OCI-LY7 (cell line): ENCODE measurements around the gene JAM2. TPM values are rescaled to one million over a fixed set of nuclear protein-coding genes. Genes with fewer than 3 reads are reported as not detected.
"Not testable (repeated sequence)": the region's sequence is repeated elsewhere in the genome, so short reads cannot be mapped to it uniquely, and the experiment has no call there.

Experiments used
- BruUV-seq: library from RNA; stranded (reverse); fragments of 400-500 nt; replicated peaks from 2 replicates; lab custom pipeline; 2021; lab: Mats Ljungman, UMichigan
- CTCF ChIA-PET: fragments of 300-600 bp; sonication (Branson Sonifier 250); formaldehyde crosslinking; loops from one replicate; lab custom pipeline; 2022; ENCODE audit warnings: antibody characterized with exemption; ENCODE audit not compliant: unreplicated experiment; lab: Charles Lee
- POLR2A ChIA-PET: fragments of 300-600 bp; sonication (Branson Sonifier 250); formaldehyde crosslinking; loops from one replicate; lab custom pipeline; 2022; ENCODE audit warnings: antibody characterized with exemption; lab: Charles Lee
- DNase-seq: peaks from one replicate; pipeline ENCODE4 v3.0.0-alpha.2; 2015; ENCODE audit warnings: low spot score
- H2AFZ ChIP-seq: fragments of 200-600 bp; sonication (generic), shearing (Covaris generic); 2 replicates; pipeline ENCODE4 v1.6.1; 2014; ENCODE audit warnings: mild to moderate bottlenecking, antibody characterized with exemption, low read length, moderate library complexity
- H3K27ac ChIP-seq: fragments of 200-600 bp; sonication (generic); 2 replicates; pipeline ENCODE4 v1.5.1; 2014; ENCODE audit warnings: mixed run types, low read depth, mild to moderate bottlenecking, moderate library complexity, low read length, inconsistent platforms; ENCODE audit not compliant: poor library complexity, severe bottlenecking
- H3K36me3 ChIP-seq: fragments of 200-600 bp; sonication (generic); 2 replicates; pipeline ENCODE4 v1.6.1; 2014; ENCODE audit warnings: mild to moderate bottlenecking, antibody characterized with exemption, low read length, moderate library complexity, mixed read lengths; ENCODE audit not compliant: insufficient read depth
- H3K4me1 ChIP-seq: fragments of 200-600 bp; sonication (generic); 2 replicates; pipeline ENCODE4 v1.5.1; 2014; ENCODE audit warnings: mild to moderate bottlenecking, low read length; ENCODE audit not compliant: insufficient read depth, poor library complexity, severe bottlenecking
- H3K4me2 ChIP-seq: fragments of 200-600 bp; sonication (generic); 2 replicates; pipeline ENCODE4 v1.6.1; 2014; ENCODE audit warnings: mild to moderate bottlenecking, low read length
- H3K4me3 ChIP-seq: fragments of 200-600 bp; sonication (generic); 2 replicates; pipeline ENCODE4 v1.5.1; 2014; ENCODE audit warnings: mild to moderate bottlenecking, low read depth, low read length; ENCODE audit not compliant: poor library complexity, severe bottlenecking
- H3K79me2 ChIP-seq: fragments of 200-600 bp; sonication (generic); 2 replicates; pipeline ENCODE4 v1.6.1; 2016; ENCODE audit warnings: low read depth, mild to moderate bottlenecking, low read length, moderate library complexity, mixed read lengths; ENCODE audit not compliant: insufficient read depth
- H3K9me2 ChIP-seq: fragments of 200-600 bp; sonication (generic); 2 replicates; pipeline ENCODE4 v1.6.1; 2016; ENCODE audit warnings: mild to moderate bottlenecking, low read length, mixed read lengths; ENCODE audit not compliant: insufficient read depth
- H3K9me3 ChIP-seq: fragments of 200-600 bp; sonication (generic); 2 replicates; pipeline ENCODE4 v1.6.1; 2014; ENCODE audit warnings: mild to moderate bottlenecking, mixed run types, low read length, mixed read lengths
- H4K20me1 ChIP-seq: fragments of 200-600 bp; sonication (generic); 2 replicates; pipeline ENCODE4 v1.6.1; 2014; ENCODE audit warnings: mild to moderate bottlenecking, antibody characterized with exemption, low read length, moderate library complexity, mixed read lengths; ENCODE audit not compliant: insufficient read depth
- EZH2phosphoT487 ChIP-seq: fragments of 200-600 bp; sonication (generic); IDR thresholded peaks from 2 replicates; pipeline ENCODE4 v1.6.1; 2018; ENCODE audit warnings: low read depth, borderline replicate concordance, mild to moderate bottlenecking, mixed run types, antibody characterized with exemption, low read length, moderate library complexity, mixed read lengths
- intact Hi-C: fragments of 100-400 bp; cut with micrococcal nuclease; formaldehyde crosslinking; loops from one replicate; pipeline ENCODE4 v1.10.0; 2022; ENCODE audit not compliant: unreplicated experiment
- total RNA-seq, 2 experiments: library from RNA; depleted of rRNA in 1 of 2; stranded (reverse); fragments of >200 nt in 1 of 2; shearing (Covaris generic) in 1 of 2; gene quantifications; 2 replicates each; pipeline ENCODE4 v1.2.3, GENCODE V29; 2014 to 2022
- TF ChIP-seq, protein P1 (sequence below): fragments of 200-600 bp; sonication (generic); conservative IDR thresholded peaks from 2 replicates; pipeline ENCODE4 v1.5.1; 2014; ENCODE audit warnings: mild to moderate bottlenecking, antibody characterized with exemption, low read length, moderate library complexity, mixed read lengths

The JAM2 gene
- total RNA-seq, 2 experiments from 2014 or later = 1.2 to 1.4 TPM

DNA sequence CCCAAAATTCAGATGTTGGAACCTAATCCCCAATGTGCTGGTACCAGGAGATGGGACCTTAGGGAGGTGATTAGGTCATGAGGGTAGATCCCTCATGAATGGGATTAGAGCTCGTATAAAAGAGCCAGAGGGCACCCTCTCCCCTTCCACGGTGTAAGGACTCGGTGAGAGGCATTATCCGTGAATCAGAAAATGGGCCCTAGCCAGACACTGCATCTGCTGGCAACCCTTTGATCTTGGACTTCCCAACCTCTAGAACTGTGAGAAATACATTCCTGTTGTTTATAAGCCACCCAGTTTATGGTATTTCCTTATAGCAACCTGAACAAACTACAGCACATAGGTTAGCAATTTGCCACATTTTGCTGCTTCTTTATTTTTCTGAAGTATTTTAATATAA, 14.5 kb upstream of the JAM2 start:
- ChIA-PET CTCF (no interaction called here), POLR2A (no interaction called here)
- no TSS peak for BruUV-seq
- Histone ChIP-seq H3K27ac (no peak overlapping the region), H3K79me2 (no peaks in the 10 kb centered on the region), H3K9me2 (no peaks in the 10 kb centered on the region), H4K20me1 (no peaks in the 10 kb centered on the region), H3K4me2 (no peak overlapping the region), H3K9me3 (no peaks in the 10 kb centered on the region), H3K36me3 (no peaks in the 10 kb centered on the region), H3K4me3 (no peak overlapping the region), H3K4me1 (no peaks in the 10 kb centered on the region), H2AFZ (no peak overlapping the region)
- intact Hi-C loops = no loop called here
- no peak for DNase-seq
- TF ChIP-seq, protein P1, sequence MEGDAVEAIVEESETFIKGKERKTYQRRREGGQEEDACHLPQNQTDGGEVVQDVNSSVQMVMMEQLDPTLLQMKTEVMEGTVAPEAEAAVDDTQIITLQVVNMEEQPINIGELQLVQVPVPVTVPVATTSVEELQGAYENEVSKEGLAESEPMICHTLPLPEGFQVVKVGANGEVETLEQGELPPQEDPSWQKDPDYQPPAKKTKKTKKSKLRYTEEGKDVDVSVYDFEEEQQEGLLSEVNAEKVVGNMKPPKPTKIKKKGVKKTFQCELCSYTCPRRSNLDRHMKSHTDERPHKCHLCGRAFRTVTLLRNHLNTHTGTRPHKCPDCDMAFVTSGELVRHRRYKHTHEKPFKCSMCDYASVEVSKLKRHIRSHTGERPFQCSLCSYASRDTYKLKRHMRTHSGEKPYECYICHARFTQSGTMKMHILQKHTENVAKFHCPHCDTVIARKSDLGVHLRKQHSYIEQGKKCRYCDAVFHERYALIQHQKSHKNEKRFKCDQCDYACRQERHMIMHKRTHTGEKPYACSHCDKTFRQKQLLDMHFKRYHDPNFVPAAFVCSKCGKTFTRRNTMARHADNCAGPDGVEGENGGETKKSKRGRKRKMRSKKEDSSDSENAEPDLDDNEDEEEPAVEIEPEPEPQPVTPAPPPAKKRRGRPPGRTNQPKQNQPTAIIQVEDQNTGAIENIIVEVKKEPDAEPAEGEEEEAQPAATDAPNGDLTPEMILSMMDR = no peak
- no peak for TF ChIP-seq EZH2phosphoT487

DNA sequence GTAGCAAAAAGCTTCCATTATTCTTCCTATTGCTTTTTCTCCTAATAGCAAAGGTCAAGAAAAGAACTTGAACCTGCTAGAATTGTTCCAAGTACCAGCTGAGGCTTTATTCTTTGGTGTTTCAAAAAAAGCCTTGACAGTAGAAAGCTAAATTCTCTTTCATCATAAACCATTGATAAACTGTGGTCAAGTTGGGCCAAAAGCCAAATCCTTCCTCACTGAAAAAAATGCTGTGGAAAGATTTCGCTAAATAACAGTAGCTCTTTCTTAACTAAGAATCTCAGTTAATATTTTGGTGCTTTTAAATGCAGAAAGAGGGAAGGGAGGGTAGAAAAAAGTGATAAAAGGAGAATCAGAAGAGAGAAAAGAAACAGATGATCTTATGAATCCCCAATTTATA, 14.0 kb upstream of the JAM2 start:
- no peaks in the 10 kb centered on the region for H4K20me1 ChIP-seq
- H3K4me1 ChIP-seq = no peaks in the 10 kb centered on the region
- no TSS peak for BruUV-seq
- POLR2A ChIA-PET = no interaction called here
- no peaks in the 10 kb centered on the region for H3K9me3 ChIP-seq
- H3K4me2 ChIP-seq = no peak overlapping the region
- intact Hi-C loops = no loop called here
- DNase-seq = no peak
- H3K36me3 ChIP-seq = no peaks in the 10 kb centered on the region
- H2AFZ ChIP-seq = no peak overlapping the region
- CTCF ChIA-PET = no interaction called here
- no peak overlapping the region for H3K4me3 ChIP-seq
- H3K9me2 ChIP-seq = no peaks in the 10 kb centered on the region
- TF ChIP-seq, protein P1 = no peak
- no peak for TF ChIP-seq EZH2phosphoT487
- no peak overlapping the region for H3K27ac ChIP-seq
- no peaks in the 10 kb centered on the region for H3K79me2 ChIP-seq

DNA sequence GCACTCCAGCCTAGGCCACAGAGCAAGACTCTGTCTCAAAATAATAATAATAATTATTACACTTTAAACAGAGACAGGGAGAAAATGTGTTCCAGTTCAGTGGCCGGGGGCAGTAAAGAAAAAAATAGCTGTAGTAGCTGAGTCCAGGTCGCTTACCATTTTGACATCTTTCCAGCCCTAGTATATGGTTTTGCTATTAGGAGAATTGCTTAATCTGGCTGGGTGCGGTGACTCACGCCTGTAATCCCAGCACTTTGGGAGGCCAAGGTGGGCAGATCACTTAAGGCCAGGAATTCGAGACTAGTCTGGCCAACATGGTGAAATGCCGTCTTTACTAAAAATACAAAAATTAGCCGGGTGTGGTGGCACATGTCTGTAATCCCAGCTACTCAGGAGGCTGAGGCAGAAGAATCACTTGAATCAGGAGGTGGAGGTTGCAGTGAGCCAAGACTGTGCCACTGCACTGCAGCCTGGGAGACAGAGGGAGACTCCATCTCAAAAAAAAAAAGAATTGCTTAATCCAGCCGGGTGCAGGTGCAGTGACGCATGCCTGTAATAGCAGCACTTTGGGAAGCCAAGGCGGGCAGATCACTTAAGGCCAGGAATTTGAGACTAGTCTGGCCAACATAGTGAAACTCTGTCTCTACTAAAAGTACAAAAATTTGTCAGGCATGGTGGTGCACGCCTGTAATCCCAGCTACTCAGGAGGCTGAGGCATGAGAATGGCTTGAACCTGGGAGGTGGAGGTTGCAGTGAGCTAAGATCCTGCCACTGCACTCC, 13.1 kb upstream of the JAM2 start:
- H3K9me2 ChIP-seq, H3K36me3 ChIP-seq, CTCF ChIA-PET, H4K20me1 ChIP-seq, H3K9me3 ChIP-seq, POLR2A ChIA-PET, BruUV-seq, intact Hi-C loops, H3K4me1 ChIP-seq, DNase-seq, H3K27ac ChIP-seq, H3K79me2 ChIP-seq, H3K4me3 ChIP-seq, H2AFZ ChIP-seq, H3K4me2 ChIP-seq: not testable (repeated sequence)
